Measurements from ENCODE around the gene PTBP1. TPM values are rescaled to one million over a fixed set of nuclear protein-coding genes. Genes with fewer than 3 reads are reported as not detected.

The PTBP1 gene
- total and polyA plus RNA-seq, 3 donors from 2014 or later: 116 to 196 (median 168) TPM

- no peak within 1 kb of the TSS for H3K27ac ChIP-seq
- TF ChIP-seq, protein P1, sequence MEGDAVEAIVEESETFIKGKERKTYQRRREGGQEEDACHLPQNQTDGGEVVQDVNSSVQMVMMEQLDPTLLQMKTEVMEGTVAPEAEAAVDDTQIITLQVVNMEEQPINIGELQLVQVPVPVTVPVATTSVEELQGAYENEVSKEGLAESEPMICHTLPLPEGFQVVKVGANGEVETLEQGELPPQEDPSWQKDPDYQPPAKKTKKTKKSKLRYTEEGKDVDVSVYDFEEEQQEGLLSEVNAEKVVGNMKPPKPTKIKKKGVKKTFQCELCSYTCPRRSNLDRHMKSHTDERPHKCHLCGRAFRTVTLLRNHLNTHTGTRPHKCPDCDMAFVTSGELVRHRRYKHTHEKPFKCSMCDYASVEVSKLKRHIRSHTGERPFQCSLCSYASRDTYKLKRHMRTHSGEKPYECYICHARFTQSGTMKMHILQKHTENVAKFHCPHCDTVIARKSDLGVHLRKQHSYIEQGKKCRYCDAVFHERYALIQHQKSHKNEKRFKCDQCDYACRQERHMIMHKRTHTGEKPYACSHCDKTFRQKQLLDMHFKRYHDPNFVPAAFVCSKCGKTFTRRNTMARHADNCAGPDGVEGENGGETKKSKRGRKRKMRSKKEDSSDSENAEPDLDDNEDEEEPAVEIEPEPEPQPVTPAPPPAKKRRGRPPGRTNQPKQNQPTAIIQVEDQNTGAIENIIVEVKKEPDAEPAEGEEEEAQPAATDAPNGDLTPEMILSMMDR (IDR thresholded peaks at IDR 0.05): no peak
- H3K4me3 ChIP-seq: peak within 1 kb of the TSS; percentile 15 to 42
- WGBS, 2 donors: 0% methylated on average over 38 of the region's 86 CpGs; no CpG with 5 or more reads in 1 of the 2 donors
- H3K36me3 ChIP-seq (ENCODE audit: low read depth, missing control alignments): no peaks in the 10 kb centered on the region
- no peak for DNase-seq
- H3K4me1 ChIP-seq: no peaks in the 10 kb centered on the region
- no peaks in the 10 kb centered on the region for H3K9me3 ChIP-seq
- intact Hi-C loops (cut with DNase I; ENCODE audit: low total_unique reads): no loop called here
- H3K27me3 ChIP-seq: no peaks in the 10 kb centered on the region
Observed at GRCh38 chr19:821825-822503, 24.7 kb downstream of the PTBP1 start, which contains the start of gene PLPPR3. Gene PLPPR3 (minus strand): TSS chr19:821955. CDS start chr19:821559, 396 bp downstream.

DNA sequence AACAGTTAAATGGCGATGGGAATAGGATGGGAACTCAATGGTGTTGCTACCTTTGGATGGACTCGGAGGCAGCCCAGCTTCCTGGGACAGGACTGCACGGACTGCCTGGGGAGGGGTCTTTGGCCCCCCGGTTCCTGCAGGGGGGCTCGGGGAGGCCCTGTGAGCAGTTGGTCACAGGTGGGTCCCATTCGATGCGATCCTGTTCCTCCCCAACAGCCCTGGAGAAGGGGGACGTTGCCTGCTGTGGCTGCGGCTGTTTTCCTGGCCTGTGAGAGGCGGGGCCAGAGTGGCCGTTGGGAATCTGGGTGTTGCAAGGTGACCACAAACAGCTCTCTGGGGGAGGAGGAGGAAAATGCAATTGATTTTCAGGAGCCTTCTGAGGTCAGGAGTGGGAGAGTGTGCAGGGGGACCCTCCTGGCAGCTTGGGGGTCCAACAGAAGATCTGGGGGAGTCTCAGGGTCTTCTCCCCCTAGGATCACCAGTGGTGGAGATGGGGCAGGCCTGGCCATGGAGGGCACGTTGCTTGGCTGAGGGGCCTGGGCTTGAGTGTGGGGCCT lies 26.4 kb downstream of the PTBP1 start:
- TF ChIP-seq POLR2A (IDR thresholded peaks at IDR 0.05): no peak
- TF ChIP-seq, protein P1 (IDR thresholded peaks at IDR 0.05): no peak
- intact Hi-C loops (cut with DNase I; ENCODE audit: low total_unique reads): no loop called here
- H3K27me3 ChIP-seq: no peaks in the 10 kb centered on the region

DNA sequence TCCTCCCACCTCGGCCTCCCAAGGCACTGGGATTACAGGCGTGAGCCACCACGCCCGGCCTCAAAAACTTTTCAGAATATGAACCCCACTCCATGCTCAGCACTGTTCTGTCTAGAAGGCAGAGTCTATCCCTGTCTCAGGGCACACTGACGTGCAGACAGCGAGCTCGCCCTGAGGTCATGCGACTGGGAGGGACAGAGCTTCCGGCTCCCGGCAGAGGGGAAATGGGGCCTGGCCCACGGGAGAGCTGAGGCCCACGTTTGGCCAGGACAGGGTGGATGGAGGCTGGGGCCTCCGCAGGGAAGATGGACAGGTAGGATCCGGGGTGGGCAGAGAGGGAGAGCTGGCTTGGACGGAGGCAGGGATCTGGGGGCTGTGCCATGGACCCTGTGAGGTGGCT lies 27.6 kb downstream of the PTBP1 start:
- Histone ChIP-seq H3K27me3 (no peaks in the 10 kb centered on the region), H3K36me3 (ENCODE audit: low read depth, missing control alignments) (no peaks in the 10 kb centered on the region), H3K9me3 (no peaks in the 10 kb centered on the region), H3K27ac (no peak overlapping the region), H3K4me1 (no peaks in the 10 kb centered on the region), H3K4me3 (no peak overlapping the region)
- DNase-seq: no peak
- 81 to 89% methylated on average over 12 to 15 of the region's 15 CpGs for WGBS, 2 donors
- intact Hi-C loops (cut with DNase I; ENCODE audit: low total_unique reads): no loop called here
- no peak for TF ChIP-seq POLR2A (IDR thresholded peaks at IDR 0.05)
- TF ChIP-seq, protein P1 (IDR thresholded peaks at IDR 0.05): no peak

More for the DNA sequence above, 26.4 kb downstream of the PTBP1 start:
- DNase-seq: no peak
- Histone ChIP-seq H3K4me3 (no peak overlapping the region), H3K4me1 (no peaks in the 10 kb centered on the region), H3K9me3 (no peaks in the 10 kb centered on the region), H3K36me3 (ENCODE audit: low read depth, missing control alignments) (no peaks in the 10 kb centered on the region), H3K27ac (no peak overlapping the region)
- WGBS, 2 donors: 53 to 72% methylated on average over 6 to 12 of the region's 12 CpGs

- Histone ChIP-seq H3K4me3 (no peak overlapping the region), H3K4me1 (no peaks in the 10 kb centered on the region), H3K27ac (no peak overlapping the region), H3K27me3 (no peaks in the 10 kb centered on the region), H3K36me3 (ENCODE audit: low read depth, missing control alignments) (no peaks in the 10 kb centered on the region), H3K9me3 (no peaks in the 10 kb centered on the region)
- intact Hi-C loops (cut with DNase I; ENCODE audit: low total_unique reads): no loop called here
- WGBS, 2 donors: 82 to 84% methylated on average over 19 of the region's 19 CpGs
- DNase-seq: no peak
- TF ChIP-seq, protein P1 (IDR thresholded peaks at IDR 0.05): no peak
- TF ChIP-seq POLR2A (IDR thresholded peaks at IDR 0.05): no peak
Observed at GRCh38 chr19:825897-826644, 28.8 kb downstream of the PTBP1 start.

Measured in testis (tissue), 3 donors.